Measurements from ENCODE around the gene SLC35D1. TPM values are rescaled to one million over a fixed set of nuclear protein-coding genes. Genes with fewer than 3 reads are reported as not detected.
A peak's percentile ranks its signal among the peaks of the same experiment; 100 is the strongest.

SLC35D1 gene
- total RNA-seq, 4 donors from 2014 or later = 10.0 to 68.6 (median 51.9) TPM

DNA sequence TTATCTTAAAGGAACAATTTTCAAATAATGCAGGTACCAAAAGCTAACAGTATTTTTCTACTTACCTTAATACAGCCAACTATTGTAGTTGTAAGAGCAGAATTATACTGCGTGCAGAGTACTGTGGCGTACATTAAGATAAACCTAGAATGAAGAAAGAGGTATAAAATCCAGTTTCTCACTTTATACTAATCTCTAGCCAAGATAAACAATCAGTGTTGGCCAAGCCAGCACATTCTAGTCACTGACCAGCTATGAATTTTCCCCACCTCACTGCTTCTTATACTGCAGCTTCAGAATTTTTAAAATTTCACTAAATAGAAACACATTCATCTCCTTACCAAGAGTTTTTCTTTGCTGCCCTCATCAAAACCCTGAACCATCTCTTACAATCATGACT is 33.6 kb downstream of the SLC35D1 start:
- in situ Hi-C loops (cut with MboI; ENCODE audit: low pct_ligation_motif_present in 1 of 4, low pct_unique_long_range_greater_than_20kb in 1 of 4, low sequenced_read_pairs in 3 of 4) (loop anchor here in 1 of 4 donors (25.0 kb wide), 1 partner anchor 117 kb away; the partner anchor contains the start of gene C1orf141), intact Hi-C loops (cut with DNase I; ENCODE audit: low total_unique reads) (no loop called here)
- H3K4me3 ChIP-seq = no peak overlapping the region
- peaks cover 0 to 27% (median 11%) of the 10 kb centered on the region in 4 donors for H3K36me3 ChIP-seq
- TF ChIP-seq, protein P1, sequence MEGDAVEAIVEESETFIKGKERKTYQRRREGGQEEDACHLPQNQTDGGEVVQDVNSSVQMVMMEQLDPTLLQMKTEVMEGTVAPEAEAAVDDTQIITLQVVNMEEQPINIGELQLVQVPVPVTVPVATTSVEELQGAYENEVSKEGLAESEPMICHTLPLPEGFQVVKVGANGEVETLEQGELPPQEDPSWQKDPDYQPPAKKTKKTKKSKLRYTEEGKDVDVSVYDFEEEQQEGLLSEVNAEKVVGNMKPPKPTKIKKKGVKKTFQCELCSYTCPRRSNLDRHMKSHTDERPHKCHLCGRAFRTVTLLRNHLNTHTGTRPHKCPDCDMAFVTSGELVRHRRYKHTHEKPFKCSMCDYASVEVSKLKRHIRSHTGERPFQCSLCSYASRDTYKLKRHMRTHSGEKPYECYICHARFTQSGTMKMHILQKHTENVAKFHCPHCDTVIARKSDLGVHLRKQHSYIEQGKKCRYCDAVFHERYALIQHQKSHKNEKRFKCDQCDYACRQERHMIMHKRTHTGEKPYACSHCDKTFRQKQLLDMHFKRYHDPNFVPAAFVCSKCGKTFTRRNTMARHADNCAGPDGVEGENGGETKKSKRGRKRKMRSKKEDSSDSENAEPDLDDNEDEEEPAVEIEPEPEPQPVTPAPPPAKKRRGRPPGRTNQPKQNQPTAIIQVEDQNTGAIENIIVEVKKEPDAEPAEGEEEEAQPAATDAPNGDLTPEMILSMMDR (IDR thresholded peaks at IDR 0.05) = no peak
- TF ChIP-seq POLR2AphosphoS5 (IDR thresholded peaks at IDR 0.05) (no peak), POLR2A (IDR thresholded peaks at IDR 0.05) (no peak), EP300 (IDR thresholded peaks at IDR 0.05; ENCODE audit: low read depth) (no peak)
- no peaks in the 10 kb centered on the region for H3K9me3 ChIP-seq
- H3K27ac ChIP-seq = peak overlapping the region in 3 of 4 donors; percentile 44 to 66 (median 47)
- 63 to 80% methylated on average over 2 of the region's 2 CpGs for WGBS, 2 donors (ENCODE audit: low coverage in 1 of 2)
- DNase-seq = no peak
- H3K27me3 ChIP-seq = no peaks in the 10 kb centered on the region
- H3K4me1 ChIP-seq = peaks cover 0 to 20% (median 7%) of the 10 kb centered on the region in 4 donors

DNA sequence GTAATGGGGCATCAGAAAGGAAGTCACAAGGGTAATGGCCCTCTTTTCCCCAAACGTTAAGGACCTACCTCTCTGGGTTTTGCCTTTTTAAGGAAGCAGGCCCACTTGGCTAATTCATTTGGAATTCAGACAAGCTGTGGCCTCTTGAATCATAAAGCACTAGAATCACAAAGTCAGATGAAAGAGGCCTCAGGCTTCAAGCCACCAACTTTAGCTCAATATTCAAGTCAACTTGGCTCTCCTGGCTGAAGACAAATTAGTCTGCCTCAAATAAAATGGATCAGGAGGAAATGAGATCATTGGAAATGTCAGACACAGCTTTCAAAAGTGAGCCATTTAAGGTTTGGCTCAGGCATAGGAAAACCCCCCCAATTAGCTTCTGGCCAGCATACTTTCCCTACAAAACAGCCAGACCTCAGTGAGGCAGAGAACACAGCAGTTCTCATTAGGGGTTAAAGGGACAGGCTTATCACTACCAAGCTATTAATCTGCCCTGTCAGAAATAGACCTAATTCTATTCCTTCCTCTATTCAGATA is 34.3 kb downstream of the SLC35D1 start:
- 26 to 40% methylated on average over 1 of the region's 1 CpG for WGBS, 2 donors (ENCODE audit: low coverage in 1 of 2)
- in situ Hi-C loops (cut with MboI; ENCODE audit: low pct_ligation_motif_present in 1 of 4, low pct_unique_long_range_greater_than_20kb in 1 of 4, low sequenced_read_pairs in 3 of 4) (loop anchor here in 1 of 4 donors (25.0 kb wide), 1 partner anchor 118 kb away; the partner anchor contains the start of gene C1orf141), intact Hi-C loops (cut with DNase I; ENCODE audit: low total_unique reads) (no loop called here)
- no peak for TF ChIP-seq POLR2AphosphoS5 (IDR thresholded peaks at IDR 0.05)
- TF ChIP-seq, protein P1 (IDR thresholded peaks at IDR 0.05) = no peak
- TF ChIP-seq EP300 (IDR thresholded peaks at IDR 0.05; ENCODE audit: low read depth) = no peak
- TF ChIP-seq POLR2A (IDR thresholded peaks at IDR 0.05) = no peak
- Histone ChIP-seq H3K4me1 (peaks cover 0 to 20% (median 7%) of the 10 kb centered on the region in 4 donors), H3K27ac (peak overlapping the region; percentile 22 to 66 (median 46)), H3K27me3 (no peaks in the 10 kb centered on the region), H3K9me3 (no peaks in the 10 kb centered on the region), H3K4me3 (no peak overlapping the region), H3K36me3 (peaks cover 0 to 27% (median 11%) of the 10 kb centered on the region in 4 donors)
- no peak for DNase-seq

DNA sequence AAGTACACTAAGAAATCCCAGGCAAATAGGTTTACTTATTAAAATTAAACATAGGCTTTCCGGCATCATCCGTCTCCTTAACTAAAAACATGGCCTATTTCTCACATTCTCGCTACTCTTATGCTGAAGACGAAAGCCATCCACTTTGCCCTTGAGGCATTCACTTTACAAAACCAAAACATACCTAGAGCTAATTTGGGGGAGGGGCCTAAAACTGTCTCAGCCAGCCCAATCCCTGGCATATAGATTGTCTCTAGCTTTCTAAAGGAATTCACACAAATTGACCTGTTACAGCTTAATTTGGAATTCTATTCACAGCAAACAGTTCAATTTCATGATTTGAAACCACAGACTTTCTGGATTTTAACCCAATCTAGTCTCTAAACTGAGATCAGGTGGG is 34.8 kb downstream of the SLC35D1 start:
- TF ChIP-seq POLR2AphosphoS5 (IDR thresholded peaks at IDR 0.05) (no peak), POLR2A (IDR thresholded peaks at IDR 0.05) (no peak), EP300 (IDR thresholded peaks at IDR 0.05; ENCODE audit: low read depth) (no peak)
- TF ChIP-seq, protein P1 (IDR thresholded peaks at IDR 0.05) = no peak
- in situ Hi-C loops (cut with MboI; ENCODE audit: low pct_ligation_motif_present in 1 of 4, low pct_unique_long_range_greater_than_20kb in 1 of 4, low sequenced_read_pairs in 3 of 4) = loop anchor here in 1 of 4 donors (25.0 kb wide), 1 partner anchor 118 kb away; the partner anchor contains the start of gene C1orf141
- no peaks in the 10 kb centered on the region for H3K9me3 ChIP-seq
- peaks cover 0 to 20% (median 7%) of the 10 kb centered on the region in 4 donors for H3K4me1 ChIP-seq
- 87 to 91% methylated on average over 4 of the region's 4 CpGs for WGBS, 2 donors (ENCODE audit: low coverage in 1 of 2)
- H3K36me3 ChIP-seq = peaks cover 0 to 27% (median 11%) of the 10 kb centered on the region in 4 donors
- H3K27ac ChIP-seq = peak overlapping the region; percentile 22 to 66 (median 46)
- no peak for DNase-seq
- no peaks in the 10 kb centered on the region for H3K27me3 ChIP-seq
- intact Hi-C loops (cut with DNase I; ENCODE audit: low total_unique reads) = no loop called here
- no peak overlapping the region for H3K4me3 ChIP-seq

DNA sequence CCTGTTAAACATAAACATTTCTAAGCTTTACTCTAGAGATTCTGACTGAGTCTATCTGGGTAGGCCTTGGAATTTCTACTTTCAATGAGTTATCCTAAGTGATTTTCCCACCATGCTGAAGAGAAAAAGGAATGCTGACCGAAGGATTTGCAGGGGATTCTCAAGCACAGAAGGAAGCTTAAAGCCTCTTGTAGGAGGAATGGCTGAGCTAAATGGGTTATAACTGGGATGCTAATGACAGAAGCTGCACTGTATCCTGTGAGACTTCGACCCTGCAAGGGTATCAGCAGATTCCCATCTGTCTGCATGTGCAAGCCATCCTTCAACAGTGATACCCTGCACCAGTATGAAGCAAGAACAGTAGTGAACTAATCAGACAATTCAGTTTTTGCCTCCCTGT is 35.4 kb downstream of the SLC35D1 start:
- intact Hi-C loops (cut with DNase I; ENCODE audit: low total_unique reads) = no loop called here

More for the DNA sequence above, 35.4 kb downstream of the SLC35D1 start:
- Histone ChIP-seq H3K27ac (peak overlapping the region in 3 of 4 donors; percentile 22 to 44 (median 22)), H3K4me1 (peaks cover 0 to 20% (median 7%) of the 10 kb centered on the region in 4 donors), H3K4me3 (no peak overlapping the region), H3K36me3 (peaks cover 0 to 27% (median 11%) of the 10 kb centered on the region in 4 donors), H3K9me3 (no peaks in the 10 kb centered on the region), H3K27me3 (no peaks in the 10 kb centered on the region)
- no peak for DNase-seq
- in situ Hi-C loops (cut with MboI; ENCODE audit: low pct_ligation_motif_present in 1 of 4, low pct_unique_long_range_greater_than_20kb in 1 of 4, low sequenced_read_pairs in 3 of 4) = loop anchor here in 1 of 4 donors (25.0 kb wide), 1 partner anchor 119 kb away; the partner anchor contains the start of gene C1orf141
- WGBS, 2 donors (ENCODE audit: low coverage in 1 of 2) = 74 to 100% methylated on average over 1 to 2 of the region's 2 CpGs
- TF ChIP-seq, protein P1 (IDR thresholded peaks at IDR 0.05) = no peak
- TF ChIP-seq EP300 (IDR thresholded peaks at IDR 0.05; ENCODE audit: low read depth) (no peak), POLR2A (IDR thresholded peaks at IDR 0.05) (no peak), POLR2AphosphoS5 (IDR thresholded peaks at IDR 0.05) (no peak)
